CD4-positive, CD25-positive, alpha-beta regulatory T cell (primary cell): Measurements from ENCODE around the gene SH2D2A. TPM values are rescaled to one million over a fixed set of nuclear protein-coding genes. Genes with fewer than 3 reads are reported as not detected.
A peak's percentile ranks its signal among the peaks of the same experiment; 100 is the strongest.

Experiments used
- ATAC-seq, 2 donors: fragments of 150-1000 bp; cut with Tn5 transposase; one replicate each; pipeline ENCODE4 v1.10.0; 2021; ENCODE audit warnings: low read depth in 2 of 2, moderate number of reproducible peaks in 2 of 2, moderate library complexity in 1 of 2
- DNase-seq, 3 donors: peaks; one replicate each; pipeline versions ENCODE4 v3.0.0 to v3.0.0-alpha.2; 2012 to 2022; ENCODE audit warnings: mixed read lengths in 1 of 3
- H3K27ac ChIP-seq: one replicate; pipeline ENCODE4 v1.7.0; 2013; ENCODE audit warnings: mild to moderate bottlenecking, low read length; ENCODE audit not compliant: insufficient read depth, poor library complexity, severe bottlenecking
- H3K27me3 ChIP-seq: one replicate; pipeline ENCODE4 v1.7.0; 2013; ENCODE audit warnings: low read length; ENCODE audit not compliant: control insufficient read depth, insufficient read depth
- H3K36me3 ChIP-seq: one replicate; pipeline ENCODE4 v1.7.0; 2013; ENCODE audit warnings: mild to moderate bottlenecking, low read length, moderate library complexity; ENCODE audit not compliant: control insufficient read depth, insufficient read depth
- H3K4me1 ChIP-seq: 2 replicates; pipeline ENCODE4 v1.7.0; 2013; ENCODE audit warnings: mild to moderate bottlenecking, low read length; ENCODE audit not compliant: insufficient read depth, control insufficient read depth, poor library complexity, severe bottlenecking
- H3K4me3 ChIP-seq: one replicate; pipeline ENCODE4 v1.7.0; 2013; ENCODE audit warnings: low read depth, mild to moderate bottlenecking, low read length, moderate library complexity
- H3K9me3 ChIP-seq, 2 experiments: 1 replicate in 1 of 2; 2 replicates in 1 of 2; pipeline ENCODE4 v1.7.0; 2013; ENCODE audit warnings: low read length in 2 of 2, mild to moderate bottlenecking in 1 of 2, moderate library complexity in 1 of 2; ENCODE audit not compliant: control insufficient read depth in 2 of 2
- H3K27ac Mint-ChIP-seq, 3 donors: one replicate each; pipeline ENCODE4 v1.8.0; 2020 to 2022; ENCODE audit warnings: mild to moderate bottlenecking in 3 of 3, mixed read lengths in 3 of 3, moderate library complexity in 2 of 3
- H3K27me3 Mint-ChIP-seq: one replicate; pipeline ENCODE4 v1.8.0; 2022; ENCODE audit warnings: mild to moderate bottlenecking, mixed read lengths
- H3K36me3 Mint-ChIP-seq: one replicate; pipeline ENCODE4 v1.8.0; 2020; ENCODE audit warnings: mixed read lengths
- H3K4me1 Mint-ChIP-seq, 4 donors: one replicate each; pipeline ENCODE4 v1.8.0; 2020 to 2022; ENCODE audit warnings: mixed read lengths in 4 of 4, mild to moderate bottlenecking in 1 of 4
- H3K4me3 Mint-ChIP-seq, 4 donors: one replicate each; pipeline ENCODE4 v1.8.0; 2020 to 2022; ENCODE audit warnings: mild to moderate bottlenecking in 4 of 4, mixed read lengths in 4 of 4, moderate library complexity in 3 of 4
- H3K9me3 Mint-ChIP-seq, 7 donors: one replicate each; pipeline ENCODE4 v1.8.0; 2020 to 2022; ENCODE audit warnings: mixed read lengths in 7 of 7, mild to moderate bottlenecking in 3 of 7, moderate library complexity in 2 of 7
- polyA plus RNA-seq, 4 donors: library from polyadenylated mRNA; unstranded; fragments of 300-500 nt; fragmentation: Illumina TruSeq; gene quantifications; one replicate each; pipeline ENCODE4 v1.2.3, GENCODE V29; 2021
- total RNA-seq: library from RNA; stranded (reverse); gene quantifications from one replicate; pipeline ENCODE4 v1.2.3, GENCODE V29; 2022

The SH2D2A gene
- total and polyA plus RNA-seq, 5 donors from 2014 or later = 27.3 to 158 (median 31.5) TPM

- Mint-ChIP-seq H3K4me1 (peaks cover 4 to 36% (median 10%) of the 10 kb centered on the region in 4 donors), H3K4me3 (no peak overlapping the region), H3K36me3 (no peaks in the 10 kb centered on the region), H3K27me3 (peaks cover 24% of the 10 kb centered on the region), H3K27ac (no peak overlapping the region), H3K9me3 (no peaks in the 10 kb centered on the region)
- H3K9me3 ChIP-seq = no peaks in the 10 kb centered on the region
- no peaks in the 10 kb centered on the region for H3K36me3 ChIP-seq
- peaks cover 21% of the 10 kb centered on the region for H3K4me1 ChIP-seq
- DNase-seq (no peak), ATAC-seq (no peak)
- peaks cover 9% of the 10 kb centered on the region for H3K27me3 ChIP-seq
- no peak overlapping the region for H3K4me3 ChIP-seq
- H3K27ac ChIP-seq = no peak overlapping the region
Observed at GRCh38 chr1:156840898-156841279, 24.2 kb upstream of the SH2D2A start.

- peaks cover 9% of the 10 kb centered on the region for H3K27me3 ChIP-seq
- H3K9me3 Mint-ChIP-seq = no peaks in the 10 kb centered on the region
- peaks cover 19% of the 10 kb centered on the region for H3K27me3 Mint-ChIP-seq
Observed at GRCh38 chr1:156840186-156840897, 23.7 kb upstream of the SH2D2A start.

GRCh38 chr1:156839426-156840109 is 22.9 kb upstream of the SH2D2A start:
- H3K27ac Mint-ChIP-seq = no peak overlapping the region
- Histone ChIP-seq H3K4me3 (no peak overlapping the region), H3K4me1 (peaks cover 22% of the 10 kb centered on the region), H3K36me3 (no peaks in the 10 kb centered on the region), H3K9me3 (no peaks in the 10 kb centered on the region), H3K27me3 (peaks cover 8% of the 10 kb centered on the region), H3K27ac (no peak overlapping the region)
- ATAC-seq (no peak), DNase-seq (no peak)
- H3K36me3 Mint-ChIP-seq = no peaks in the 10 kb centered on the region
- H3K4me3 Mint-ChIP-seq = no peak overlapping the region
- peaks cover 16% of the 10 kb centered on the region for H3K27me3 Mint-ChIP-seq
- no peaks in the 10 kb centered on the region for H3K9me3 Mint-ChIP-seq
- H3K4me1 Mint-ChIP-seq = peaks cover 7 to 39% (median 15%) of the 10 kb centered on the region in 4 donors

More at GRCh38 chr1:156840186-156840897, 23.7 kb upstream of the SH2D2A start:
- Mint-ChIP-seq H3K4me3 (no peak overlapping the region), H3K27ac (no peak overlapping the region), H3K36me3 (no peaks in the 10 kb centered on the region), H3K4me1 (peaks cover 7 to 38% (median 15%) of the 10 kb centered on the region in 4 donors)
- no peak overlapping the region for H3K4me3 ChIP-seq
- DNase-seq (no peak), ATAC-seq (no peak)
- no peaks in the 10 kb centered on the region for H3K9me3 ChIP-seq
- H3K4me1 ChIP-seq = peaks cover 26% of the 10 kb centered on the region
- no peak overlapping the region for H3K27ac ChIP-seq
- H3K36me3 ChIP-seq = no peaks in the 10 kb centered on the region

DNA sequence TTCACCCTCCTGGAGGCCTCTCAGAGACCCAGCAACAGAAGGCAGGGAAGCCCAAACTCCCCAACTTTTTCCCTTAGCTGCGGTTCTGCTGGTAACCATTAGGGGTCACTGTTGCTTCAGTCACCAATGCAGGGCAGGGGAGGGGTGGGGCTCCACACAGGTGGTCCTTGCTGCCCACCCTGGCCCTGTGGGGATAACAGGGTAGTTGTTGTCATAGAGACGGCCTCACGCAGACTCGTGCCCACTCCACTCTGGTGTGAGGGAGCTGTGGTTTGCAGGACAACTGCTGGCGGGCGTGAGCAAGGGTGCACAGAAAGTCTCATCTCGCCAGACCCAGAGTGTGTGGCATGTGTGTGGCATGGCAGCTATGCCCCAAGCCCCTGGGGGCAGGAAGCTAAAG is 22.3 kb upstream of the SH2D2A start:
- H3K9me3 ChIP-seq = no peaks in the 10 kb centered on the region
- no peaks in the 10 kb centered on the region for H3K9me3 Mint-ChIP-seq
- peaks cover 22% of the 10 kb centered on the region for H3K4me1 ChIP-seq
- ATAC-seq (peak; percentile 22 to 38), DNase-seq (peak; percentile 26 to 55 (median 49))
- peaks cover 10% of the 10 kb centered on the region for H3K27me3 Mint-ChIP-seq
- no peak overlapping the region for H3K27ac Mint-ChIP-seq
- H3K36me3 ChIP-seq = no peaks in the 10 kb centered on the region
- peaks cover 7 to 39% (median 14%) of the 10 kb centered on the region in 4 donors for H3K4me1 Mint-ChIP-seq
- H3K4me3 Mint-ChIP-seq = no peak overlapping the region
- H3K36me3 Mint-ChIP-seq = no peaks in the 10 kb centered on the region
- no peak overlapping the region for H3K4me3 ChIP-seq
- peaks cover 5% of the 10 kb centered on the region for H3K27me3 ChIP-seq
- H3K27ac ChIP-seq = no peak overlapping the region

GRCh38 chr1:156836892-156837291 is 20.2 kb upstream of the SH2D2A start:
- no peak overlapping the region for H3K27ac ChIP-seq
- ATAC-seq (no peak), DNase-seq (no peak)
- Mint-ChIP-seq H3K27ac (peak overlapping the region in 2 of 3 donors; percentile 42 to 94), H3K36me3 (no peaks in the 10 kb centered on the region), H3K27me3 (peaks cover 6% of the 10 kb centered on the region), H3K4me3 (no peak overlapping the region), H3K9me3 (no peaks in the 10 kb centered on the region), H3K4me1 (peaks cover 7 to 42% (median 15%) of the 10 kb centered on the region in 4 donors)
- no peaks in the 10 kb centered on the region for H3K9me3 ChIP-seq
- no peak overlapping the region for H3K4me3 ChIP-seq
- no peaks in the 10 kb centered on the region for H3K27me3 ChIP-seq
- peaks cover 22% of the 10 kb centered on the region for H3K4me1 ChIP-seq
- H3K36me3 ChIP-seq = no peaks in the 10 kb centered on the region

GRCh38 chr1:156836041-156836654 is 19.5 kb upstream of the SH2D2A start:
- DNase-seq (peak in 2 of 3 donors; percentile 36 to 76), ATAC-seq (peak; percentile 33 to 50)
- Histone ChIP-seq H3K4me3 (no peak overlapping the region), H3K9me3 (no peaks in the 10 kb centered on the region), H3K27ac (peak overlapping the region; percentile 65), H3K4me1 (peaks cover 22% of the 10 kb centered on the region), H3K27me3 (no peaks in the 10 kb centered on the region), H3K36me3 (no peaks in the 10 kb centered on the region)
- Mint-ChIP-seq H3K36me3 (no peaks in the 10 kb centered on the region), H3K9me3 (no peaks in the 10 kb centered on the region), H3K27ac (peak overlapping the region in 2 of 3 donors; percentile 86 to 90), H3K27me3 (no peaks in the 10 kb centered on the region), H3K4me3 (peak overlapping the region in 1 of 4 donors; percentile 1), H3K4me1 (peaks cover 7 to 42% (median 15%) of the 10 kb centered on the region in 4 donors)

GRCh38 chr1:156834322-156834721 is 17.7 kb upstream of the SH2D2A start:
- Histone ChIP-seq H3K4me3 (no peak overlapping the region), H3K27me3 (no peaks in the 10 kb centered on the region), H3K4me1 (peaks cover 22% of the 10 kb centered on the region), H3K9me3 (no peaks in the 10 kb centered on the region), H3K27ac (no peak overlapping the region), H3K36me3 (no peaks in the 10 kb centered on the region)
- H3K36me3 Mint-ChIP-seq = no peaks in the 10 kb centered on the region
- H3K4me1 Mint-ChIP-seq = peaks cover 7 to 42% (median 15%) of the 10 kb centered on the region in 4 donors
- H3K27ac Mint-ChIP-seq = peak overlapping the region; percentile 23 to 90 (median 77)
- no peak for ATAC-seq
- no peaks in the 10 kb centered on the region for H3K9me3 Mint-ChIP-seq
- no peak overlapping the region for H3K4me3 Mint-ChIP-seq
- H3K27me3 Mint-ChIP-seq = no peaks in the 10 kb centered on the region
- peak in 1 of 3 donors; percentile 24 for DNase-seq
